Fibroblast of villous mesenchyme (primary cell): ENCODE measurements around the gene LAPTM5. TPM values are rescaled to one million over a fixed set of nuclear protein-coding genes. Genes with fewer than 3 reads are reported as not detected.
A peak's percentile ranks its signal among the peaks of the same experiment; 100 is the strongest.

Source experiments
- DNase-seq: peaks from one replicate; pipeline ENCODE4 v3.0.0-alpha.2; 2010; ENCODE audit warnings: low read depth
- H3K4me3 ChIP-seq: 2 replicates; pipeline ENCODE4 v1.5.1; 2011; ENCODE audit warnings: low read depth, mild to moderate bottlenecking, low read length
- CTCF ChIP-seq: IDR thresholded peaks from 2 replicates; pipeline ENCODE4 v1.5.1; 2012; ENCODE audit warnings: low read depth, mild to moderate bottlenecking, low read length; ENCODE audit not compliant: insufficient read depth
- total RNA-seq: library from RNA; depleted of rRNA; stranded (reverse); fragments of >200 nt; gene quantifications from 2 replicates; pipeline ENCODE4 v1.2.3, GENCODE V29; 2012

Gene LAPTM5
- total RNA-seq, 1 donor = not detected

- H3K4me3 ChIP-seq = no peak overlapping the region
- no peak for TF ChIP-seq CTCF
- DNase-seq = no peak
These were observed 2.2 kb upstream of the LAPTM5 start for GRCh38 chr1:30759718-30760281.

GRCh38 chr1:30758785-30759380 lies 1.3 kb upstream of the LAPTM5 start:
- no peak for DNase-seq
- TF ChIP-seq CTCF = no peak
- H3K4me3 ChIP-seq = no peak overlapping the region

- H3K4me3 ChIP-seq = no peak overlapping the region
- no peak for TF ChIP-seq CTCF
- no peak for DNase-seq
These were observed 631 bp upstream of the LAPTM5 start for GRCh38 chr1:30758121-30758688.

GRCh38 chr1:30756545-30757351 lies 826 bp downstream of the LAPTM5 start:
- no peak for TF ChIP-seq CTCF
- H3K4me3 ChIP-seq = no peak overlapping the region
- peak; percentile 86 for DNase-seq

GRCh38 chr1:30756206-30756544 lies 1.4 kb downstream of the LAPTM5 start:
- no peak for DNase-seq
- H3K4me3 ChIP-seq = no peak overlapping the region
- TF ChIP-seq CTCF = no peak

- DNase-seq = no peak
- no peak for TF ChIP-seq CTCF
These were observed 1.8 kb downstream of the LAPTM5 start for GRCh38 chr1:30755746-30756145.

More at GRCh38 chr1:30755746-30756145, 1.8 kb downstream of the LAPTM5 start:
- no peak overlapping the region for H3K4me3 ChIP-seq
